ENCODE measurements around the gene POLR2A.
"Not testable (repeated sequence)": the region's sequence is repeated elsewhere in the genome, so short reads cannot be mapped to it uniquely, and the experiment has no call there.

POLR2A gene

DNA sequence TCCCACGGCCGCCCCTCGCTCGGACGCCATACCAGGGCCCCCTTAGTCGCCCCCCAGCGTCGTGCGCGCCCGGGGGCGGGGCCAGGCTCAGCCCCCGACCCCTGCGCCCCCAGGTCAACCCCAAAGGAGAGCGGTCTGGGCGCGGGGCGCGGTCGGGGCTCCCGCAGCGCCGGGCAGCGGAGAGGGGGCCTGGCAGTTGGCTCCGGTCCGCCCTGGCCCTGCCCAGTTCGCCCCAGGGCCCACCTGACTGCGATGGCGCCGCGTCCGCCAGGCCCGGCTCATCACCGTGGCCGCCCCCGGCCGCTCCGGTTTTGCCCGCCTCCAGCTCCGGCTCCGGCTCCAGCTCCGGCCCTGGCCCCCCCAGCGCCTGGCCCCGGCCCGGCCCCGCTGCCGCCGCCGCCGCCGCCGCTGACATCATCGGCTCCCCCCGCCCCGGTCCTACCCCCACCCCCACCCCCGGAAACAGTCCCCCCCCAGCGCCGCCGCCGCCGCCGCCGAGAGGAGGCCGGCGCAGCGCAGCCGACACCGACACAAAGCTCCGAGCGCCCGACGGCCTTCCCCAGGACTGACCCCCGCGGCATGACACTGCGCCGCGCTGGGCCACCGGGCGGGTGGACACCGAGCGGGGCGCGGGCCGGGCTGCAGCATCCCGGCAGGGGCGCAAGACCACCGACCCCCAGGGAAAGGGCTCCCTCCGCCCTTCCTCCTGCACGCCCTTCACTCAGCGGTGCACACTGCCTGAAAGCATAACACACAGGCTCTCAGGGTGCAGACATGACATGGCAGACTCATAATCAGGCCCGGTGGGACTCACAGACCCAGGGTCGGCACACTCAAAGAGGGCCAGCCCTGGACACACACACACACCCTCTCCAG lies 4.7 kb upstream of the POLR2A start, which contains the start of gene ZBTB4:
ZBTB4 (minus strand) TSS at position 419 of the 876 bp plus-strand sequence. CDS start 12,830 bp downstream, outside the sequence.
- DNase-seq, result no peak

DNA sequence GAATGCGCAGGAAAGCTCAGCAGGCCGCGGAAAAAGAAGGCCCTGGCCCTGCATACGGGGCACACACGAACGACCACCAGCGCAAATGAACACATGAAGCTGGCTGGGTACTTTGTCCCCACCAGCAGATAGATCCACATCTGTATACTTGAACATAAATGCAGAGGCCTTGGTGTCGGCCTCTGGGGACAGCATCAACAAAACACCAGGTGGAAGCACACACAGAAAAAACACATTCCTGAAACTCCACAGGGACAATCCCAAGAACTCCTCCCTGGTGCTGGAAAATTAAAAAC lies 4.1 kb upstream of the POLR2A start:
- no peak for DNase-seq

DNA sequence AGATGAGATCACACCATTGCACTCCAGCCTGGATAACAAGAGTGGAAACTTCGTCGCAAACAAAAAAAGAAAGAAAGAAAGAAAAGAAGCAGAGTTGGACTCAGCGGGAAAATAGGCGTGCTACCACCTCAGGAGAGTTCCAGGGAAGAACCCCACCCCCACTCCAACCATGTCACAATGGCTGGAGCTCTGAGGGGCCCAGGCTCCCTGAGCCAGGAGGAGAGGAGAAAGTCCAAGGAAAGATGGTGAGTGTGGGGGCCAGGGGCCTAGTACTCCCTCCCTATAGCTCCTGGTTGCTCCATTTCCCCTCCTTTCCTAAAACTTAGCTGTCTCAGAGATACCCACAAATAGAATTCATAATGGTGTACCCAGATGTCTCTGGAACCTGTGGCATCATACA lies 2.9 kb upstream of the POLR2A start, which contains the start of gene SLC35G6:
SLC35G6 (plus strand) TSS at position 172 of the 400 bp plus-strand sequence; CDS start at position 243, 71 bp downstream.
- DNase-seq, result not testable (repeated sequence)

GRCh38 chr17:7481842-7482741 lies 2.1 kb upstream of the POLR2A start:
- not testable (repeated sequence) for DNase-seq

DNA sequence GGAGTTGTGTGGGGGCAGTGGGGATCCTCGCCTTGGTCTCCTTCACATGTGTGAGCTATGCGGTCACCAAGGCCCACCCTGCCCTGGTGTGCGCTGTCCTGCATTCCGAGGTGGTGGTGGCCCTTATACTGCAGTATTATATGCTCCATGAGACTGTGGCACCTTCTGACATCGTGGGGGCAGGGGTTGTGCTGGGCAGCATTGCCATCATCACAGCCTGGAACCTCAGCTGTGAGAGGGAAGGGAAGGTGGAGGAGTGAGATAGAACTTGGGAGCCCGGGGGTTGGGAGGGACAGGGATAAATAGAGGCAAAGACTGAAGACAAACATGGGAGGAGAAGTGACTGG lies 1.5 kb upstream of the POLR2A start:
- not testable (repeated sequence) for DNase-seq

DNA sequence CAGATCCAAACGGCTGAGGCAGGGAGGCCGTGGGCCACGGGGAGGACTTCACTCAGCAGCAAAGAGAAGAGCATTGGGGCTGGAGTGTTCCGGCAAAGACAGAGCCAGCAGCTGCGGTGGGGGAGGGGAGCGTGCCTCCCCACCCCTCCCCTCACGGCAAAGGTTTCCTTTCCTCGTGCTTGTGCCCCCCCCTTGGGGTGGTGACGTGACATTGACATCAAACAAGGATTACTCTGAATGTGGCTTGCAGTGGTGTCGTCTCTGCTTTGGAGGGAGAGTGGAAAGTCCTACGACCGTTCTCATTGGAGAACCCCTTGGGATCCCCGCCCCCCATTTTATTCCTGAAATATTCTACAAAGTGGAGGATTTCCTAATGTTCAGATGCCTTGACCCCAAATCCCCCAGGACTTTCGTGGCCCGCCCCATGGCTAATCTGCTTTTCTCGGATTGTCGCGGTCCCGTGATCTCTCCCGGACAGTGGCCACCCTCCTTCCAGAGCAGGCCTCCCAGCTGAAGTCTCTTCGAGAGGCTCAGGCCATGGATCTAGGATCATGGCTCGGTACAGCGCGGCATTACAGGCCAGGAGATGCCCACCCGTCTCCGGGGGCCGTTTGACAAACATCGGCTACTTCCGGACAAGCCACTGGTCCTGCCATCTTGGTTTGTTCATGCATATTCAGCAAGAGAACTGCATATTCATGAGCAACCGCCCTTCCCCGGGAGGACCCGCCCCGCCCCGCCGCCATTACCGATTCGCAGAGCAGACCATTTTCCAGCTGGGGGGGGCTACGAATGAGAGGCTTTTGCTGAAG lies 705 bp upstream of the POLR2A start:
- DNase-seq, result peak; percentile 85

GRCh38 chr17:7484919-7485377 lies 782 bp downstream of the POLR2A start:
- DNase-seq, result no peak

GRCh38 chr17:7486181-7486580 lies 2.0 kb downstream of the POLR2A start:
- DNase-seq, result no peak

DNA sequence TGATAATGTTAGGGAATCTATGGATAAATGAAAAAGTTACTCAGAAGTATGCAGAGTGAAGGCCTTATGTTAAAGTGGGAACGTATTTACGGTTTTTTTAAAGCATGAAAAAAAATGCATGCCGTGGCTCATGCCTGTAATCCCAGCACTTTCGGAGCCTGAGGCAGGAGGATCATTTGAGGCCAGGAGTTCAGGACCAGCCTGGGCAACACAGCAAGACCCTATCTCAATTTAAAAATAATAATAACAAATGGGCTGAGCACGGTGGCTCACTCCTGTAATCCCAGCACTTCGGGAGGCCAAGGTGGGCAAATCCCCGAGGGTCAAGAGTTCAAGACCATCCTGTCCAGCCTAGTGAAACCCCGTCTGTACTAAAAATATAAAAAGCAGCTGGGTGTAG lies 6.0 kb downstream of the POLR2A start:
- DNase-seq, result no peak

- no peak for DNase-seq
Measured at GRCh38 chr17:7491583-7491982, 7.4 kb downstream of the POLR2A start.

- DNase-seq, result no peak
Measured at GRCh38 chr17:7493941-7494340, 9.8 kb downstream of the POLR2A start.

DNA sequence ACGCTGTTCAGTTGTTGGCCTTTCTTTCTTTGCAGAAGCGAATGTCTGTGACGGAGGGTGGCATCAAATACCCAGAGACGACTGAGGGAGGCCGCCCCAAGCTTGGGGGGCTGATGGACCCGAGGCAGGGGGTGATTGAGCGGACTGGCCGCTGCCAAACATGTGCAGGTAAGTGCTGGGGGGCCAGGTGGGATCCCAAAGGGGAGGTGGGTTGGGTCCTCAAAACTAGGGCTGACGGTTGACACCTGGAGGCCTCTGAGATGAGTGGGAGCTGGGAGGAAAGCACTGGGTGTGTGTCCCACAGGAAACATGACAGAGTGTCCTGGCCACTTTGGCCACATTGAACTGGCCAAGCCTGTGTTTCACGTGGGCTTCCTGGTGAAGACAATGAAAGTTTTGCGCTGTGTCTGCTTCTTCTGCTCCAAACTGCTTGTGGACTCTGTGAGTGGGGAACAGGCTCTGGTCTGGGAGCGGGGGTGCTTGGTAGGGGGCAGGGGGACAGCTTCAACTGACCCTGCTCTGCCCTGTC lies 11.8 kb downstream of the POLR2A start:
- no peak for DNase-seq

DNA sequence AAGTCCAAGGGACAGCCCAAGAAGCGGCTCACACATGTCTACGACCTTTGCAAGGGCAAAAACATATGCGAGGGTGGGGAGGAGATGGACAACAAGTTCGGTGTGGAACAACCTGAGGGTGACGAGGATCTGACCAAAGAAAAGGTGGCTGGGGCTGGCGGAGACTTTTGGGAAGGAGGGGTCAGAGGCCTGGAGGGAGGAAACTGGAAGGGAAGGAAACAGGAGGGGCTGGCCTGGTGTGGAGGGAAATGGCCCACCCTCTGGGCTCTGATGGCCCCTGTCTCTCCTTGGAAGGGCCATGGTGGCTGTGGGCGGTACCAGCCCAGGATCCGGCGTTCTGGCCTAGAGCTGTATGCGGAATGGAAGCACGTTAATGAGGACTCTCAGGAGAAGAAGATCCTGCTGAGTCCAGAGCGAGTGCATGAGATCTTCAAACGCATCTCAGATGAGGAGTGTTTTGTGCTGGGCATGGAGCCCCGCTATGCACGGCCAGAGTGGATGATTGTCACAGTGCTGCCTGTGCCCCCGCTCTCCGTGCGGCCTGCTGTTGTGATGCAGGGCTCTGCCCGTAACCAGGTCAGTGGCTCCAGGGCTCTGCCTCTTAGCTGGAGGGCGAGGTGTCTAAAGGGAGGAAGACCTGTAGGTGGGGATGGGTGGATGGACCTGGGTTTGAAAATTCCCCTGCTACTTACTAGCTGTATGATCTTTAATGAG lies 12.5 kb downstream of the POLR2A start:
- no peak for DNase-seq

DNA sequence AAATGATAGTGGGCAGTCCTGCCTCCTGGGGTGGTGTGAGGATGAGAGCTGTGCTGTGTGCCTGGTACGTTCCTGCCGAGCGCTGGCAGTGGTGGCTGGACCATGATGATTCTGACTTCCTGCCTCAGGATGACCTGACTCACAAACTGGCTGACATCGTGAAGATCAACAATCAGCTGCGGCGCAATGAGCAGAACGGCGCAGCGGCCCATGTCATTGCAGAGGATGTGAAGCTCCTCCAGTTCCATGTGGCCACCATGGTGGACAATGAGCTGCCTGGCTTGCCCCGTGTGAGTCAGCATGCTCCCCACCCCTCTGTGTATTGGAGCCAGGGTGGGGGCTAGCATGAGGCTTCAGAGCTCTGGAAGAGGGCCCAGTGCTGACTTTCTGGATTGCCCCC lies 13.1 kb downstream of the POLR2A start:
- no peak for DNase-seq

DNA sequence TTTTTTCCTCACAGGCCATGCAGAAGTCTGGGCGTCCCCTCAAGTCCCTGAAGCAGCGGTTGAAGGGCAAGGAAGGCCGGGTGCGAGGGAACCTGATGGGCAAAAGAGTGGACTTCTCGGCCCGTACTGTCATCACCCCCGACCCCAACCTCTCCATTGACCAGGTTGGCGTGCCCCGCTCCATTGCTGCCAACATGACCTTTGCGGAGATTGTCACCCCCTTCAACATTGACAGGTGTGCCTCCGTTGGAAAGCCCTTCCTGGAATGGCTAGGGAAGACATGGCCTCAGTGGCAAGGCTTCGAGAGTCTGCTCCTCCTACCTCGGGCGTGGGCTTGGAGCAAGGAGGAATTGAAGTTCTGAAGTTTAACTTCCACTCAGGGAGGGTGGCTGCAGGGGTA lies 13.5 kb downstream of the POLR2A start:
- no peak for DNase-seq

- no peak for DNase-seq
Measured at GRCh38 chr17:7499161-7499560, 15.0 kb downstream of the POLR2A start.

DNA sequence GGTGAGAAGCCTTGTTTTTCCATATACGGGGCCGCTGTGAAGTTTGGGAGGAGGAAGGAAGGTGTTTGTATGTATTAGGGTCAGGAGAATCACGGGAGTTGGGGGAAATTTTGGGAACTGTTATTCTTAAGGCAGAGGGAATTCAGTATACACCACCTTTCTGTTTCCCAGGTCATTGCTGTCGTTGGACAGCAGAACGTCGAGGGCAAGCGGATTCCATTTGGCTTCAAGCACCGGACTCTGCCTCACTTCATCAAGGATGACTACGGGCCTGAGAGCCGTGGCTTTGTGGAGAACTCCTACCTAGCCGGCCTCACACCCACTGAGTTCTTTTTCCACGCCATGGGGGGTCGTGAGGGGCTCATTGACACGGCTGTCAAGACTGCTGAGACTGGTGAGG lies 17.6 kb downstream of the POLR2A start:
- no peak for DNase-seq

GRCh38 chr17:7502171-7502847 lies 18.1 kb downstream of the POLR2A start:
- no peak for DNase-seq

DNA sequence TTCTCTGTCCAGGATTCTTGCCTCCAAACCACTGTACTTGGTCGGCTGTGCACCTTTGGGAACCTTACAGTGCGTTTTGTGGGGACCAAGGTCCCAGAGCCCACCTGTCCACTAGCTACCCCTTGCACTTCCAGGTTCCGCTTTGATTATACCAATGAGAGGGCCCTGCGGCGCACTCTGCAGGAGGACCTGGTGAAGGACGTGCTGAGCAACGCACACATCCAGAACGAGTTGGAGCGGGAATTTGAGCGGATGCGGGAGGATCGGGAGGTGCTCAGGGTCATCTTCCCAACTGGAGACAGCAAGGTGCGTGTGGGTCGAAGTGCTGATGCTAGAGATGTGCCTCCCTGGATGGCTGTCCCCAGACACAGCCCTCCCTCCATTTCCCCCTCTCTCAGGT lies 18.8 kb downstream of the POLR2A start:
- DNase-seq, result no peak

DNA sequence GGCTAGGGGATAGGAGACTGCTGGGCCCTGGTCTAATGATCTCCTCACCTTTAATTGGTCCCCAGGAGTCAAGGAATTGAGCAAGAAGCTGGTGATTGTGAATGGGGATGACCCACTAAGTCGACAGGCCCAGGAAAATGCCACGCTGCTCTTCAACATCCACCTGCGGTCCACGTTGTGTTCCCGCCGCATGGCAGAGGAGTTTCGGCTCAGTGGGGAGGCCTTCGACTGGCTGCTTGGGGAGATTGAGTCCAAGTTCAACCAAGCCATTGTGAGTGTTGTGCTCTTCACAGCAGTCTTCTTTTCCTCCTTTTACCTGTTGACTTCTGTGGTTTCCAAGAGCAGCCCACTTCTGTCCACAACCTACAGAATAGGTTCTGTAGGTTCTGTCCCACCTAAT lies 19.4 kb downstream of the POLR2A start:
- DNase-seq, result no peak

DNA sequence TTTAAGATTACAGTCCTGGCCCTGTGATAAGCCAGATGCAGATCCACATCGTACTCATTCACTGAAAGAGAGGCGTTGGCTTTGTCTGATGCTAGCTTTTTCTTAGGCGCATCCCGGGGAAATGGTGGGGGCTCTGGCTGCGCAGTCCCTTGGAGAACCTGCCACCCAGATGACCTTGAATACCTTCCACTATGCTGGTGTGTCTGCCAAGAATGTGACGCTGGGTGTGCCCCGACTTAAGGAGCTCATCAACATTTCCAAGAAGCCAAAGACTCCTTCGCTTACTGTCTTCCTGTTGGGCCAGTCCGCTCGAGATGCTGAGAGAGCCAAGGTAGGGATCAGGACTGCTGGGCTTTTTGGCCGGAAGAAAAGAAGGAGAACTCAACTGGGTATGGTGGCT lies 24.0 kb downstream of the POLR2A start:
- no peak for DNase-seq

Measured in amniotic stem cell (primary cell).